Esophagus muscularis mucosa (tissue), 4 donors: ENCODE data around the gene YDJC. TPM values are rescaled to one million over a fixed set of nuclear protein-coding genes. Genes with fewer than 3 reads are reported as not detected.
"Not testable (repeated sequence)": the region's sequence is repeated elsewhere in the genome, so short reads cannot be mapped to it uniquely, and the experiment has no call there.

Experiments used
- DNase-seq: peaks from one replicate; pipeline ENCODE4 v3.0.0-alpha.2; 2017; ENCODE audit errors: extremely low spot score
- H3K27ac ChIP-seq, 4 donors: fragments of 200-600 bp; sonication (generic); replicated peaks in 1 of 4; 1 replicate in 3 of 4; 2 replicates in 1 of 4; pipeline ENCODE4 v1.5.1; 2016 to 2019; ENCODE audit warnings: mild to moderate bottlenecking in 1 of 4
- H3K27me3 ChIP-seq, 4 donors: fragments of 200-600 bp; sonication (generic); one replicate each; pipeline versions ENCODE4 v1.5.1 to v1.6.0; 2016 to 2019
- H3K36me3 ChIP-seq, 4 donors: fragments of 200-600 bp; sonication (generic); one replicate each; pipeline ENCODE4 v1.5.1; 2016 to 2019
- H3K4me1 ChIP-seq, 4 donors: fragments of 200-600 bp; sonication (generic); one replicate each; pipeline ENCODE4 v1.5.1; 2016 to 2019
- H3K4me3 ChIP-seq, 4 donors: fragments of 200-600 bp; sonication (generic); 1 replicate in 2 of 4; 2 replicates in 2 of 4; pipeline ENCODE4 v1.5.1; 2016 to 2019; ENCODE audit warnings: mild to moderate bottlenecking in 4 of 4, moderate library complexity in 1 of 4
- H3K9me3 ChIP-seq, 4 donors: fragments of 200-600 bp; sonication (generic); 1 replicate in 3 of 4; 2 replicates in 1 of 4; pipeline ENCODE4 v1.5.1; 2016 to 2019
- CTCF ChIP-seq, 3 experiments: fragments of 200-600 bp in 2 of 3; fragments of 450-650 bp in 1 of 3; sonication (generic) in 2 of 3; IDR thresholded peaks; one replicate each; pipeline ENCODE4 v1.5.1; 2017 to 2019; ENCODE audit warnings: antibody characterized with exemption in 3 of 3, mild to moderate bottlenecking in 2 of 3, moderate library complexity in 1 of 3
- EP300 ChIP-seq: sonication (generic); formaldehyde crosslinking; IDR thresholded peaks from one replicate; pipeline ENCODE4 v1.6.1; 2017; ENCODE audit warnings: antibody characterized with exemption
- POLR2A ChIP-seq: fragments of 450-650 bp; IDR thresholded peaks from one replicate; pipeline ENCODE4 v1.6.1; 2017; ENCODE audit warnings: antibody characterized with exemption, moderate library complexity, mild to moderate bottlenecking, low read depth
- POLR2AphosphoS5 ChIP-seq, 2 donors: sonication (generic); formaldehyde crosslinking; IDR thresholded peaks; one replicate each; pipeline ENCODE4 v1.6.1; 2017; ENCODE audit warnings: antibody characterized with exemption in 2 of 2
- WGBS: methylation state at CpG from one replicate; pipeline ENCODE4 v1.1.5; 2018; 5-methylcytosine and 5-hydroxymethylcytosine counted together
- intact Hi-C: fragments of 100-400 bp; cut with DNase I; formaldehyde crosslinking; loops from one replicate; pipeline ENCODE4 v1.15.1; 2023
- total RNA-seq, 4 donors: library from RNA; depleted of rRNA; stranded (reverse); fragments of >200 nt; gene quantifications; one replicate each; pipeline versions ENCODE4 v1.1.0 to v1.2.1, GENCODE V29; 2016

Gene YDJC
- total RNA-seq, 4 donors from 2014 or later: 13.7 to 33.7 (median 26.2) TPM

GRCh38 chr22:21652010-21652546, 22.3 kb upstream of the YDJC start:
- intact Hi-C loops: no loop called here
- DNase-seq: peak; percentile 96
- no peak for TF ChIP-seq POLR2A
- no peak for TF ChIP-seq EP300
- peak in 1 of 2 donors; percentile 66 for TF ChIP-seq POLR2AphosphoS5 (IDR thresholded peaks at IDR 0.05)
- no peak for TF ChIP-seq CTCF (IDR thresholded peaks at IDR 0.05)
- H3K9me3 ChIP-seq: no peaks in the 10 kb centered on the region
- peak overlapping the region; percentile 64 to 71 (median 68) for H3K4me3 ChIP-seq
- H3K36me3 ChIP-seq: peaks cover 0 to 18% (median 2%) of the 10 kb centered on the region in 4 donors
- H3K4me1 ChIP-seq: peaks cover 16 to 25% (median 19%) of the 10 kb centered on the region in 4 donors
- peak overlapping the region in 3 of 4 donors; percentile 35 to 54 (median 49) for H3K27ac ChIP-seq
- WGBS: 0% methylated on average over 3 of the region's 44 CpGs
- H3K27me3 ChIP-seq: peaks cover 0 to 25% (median 2%) of the 10 kb centered on the region in 4 donors

- peaks cover 0 to 21% (median 2%) of the 10 kb centered on the region in 4 donors for H3K36me3 ChIP-seq
- peak overlapping the region; percentile 64 to 71 (median 68) for H3K4me3 ChIP-seq
- under 1% methylated on average over 29 of the region's 29 CpGs for WGBS
- no peak overlapping the region for H3K27ac ChIP-seq
- TF ChIP-seq POLR2A (no peak), POLR2AphosphoS5 (IDR thresholded peaks at IDR 0.05) (no peak), CTCF (IDR thresholded peaks at IDR 0.05) (no peak), EP300 (no peak)
- H3K27me3 ChIP-seq: peaks cover 0 to 20% (median 0%) of the 10 kb centered on the region in 4 donors
- DNase-seq: no peak
- intact Hi-C loops: no loop called here
- H3K4me1 ChIP-seq: peaks cover 20 to 26% (median 23%) of the 10 kb centered on the region in 4 donors
- H3K9me3 ChIP-seq: no peaks in the 10 kb centered on the region
Observed at GRCh38 chr22:21651521-21652009, 21.7 kb upstream of the YDJC start.

- DNase-seq: no peak
- peaks cover 22 to 30% (median 25%) of the 10 kb centered on the region in 4 donors for H3K4me1 ChIP-seq
- no peak for TF ChIP-seq EP300
- H3K36me3 ChIP-seq: peaks cover 0 to 21% (median 2%) of the 10 kb centered on the region in 4 donors
- intact Hi-C loops: no loop called here
- no peaks in the 10 kb centered on the region for H3K9me3 ChIP-seq
- H3K27ac ChIP-seq: no peak overlapping the region
- WGBS: 22% methylated on average over 6 of the region's 6 CpGs
- peak overlapping the region; percentile 64 to 71 (median 68) for H3K4me3 ChIP-seq
- peaks cover 0 to 14% (median 0%) of the 10 kb centered on the region in 4 donors for H3K27me3 ChIP-seq
Observed at GRCh38 chr22:21650823-21651520, 21.1 kb upstream of the YDJC start.

DNA sequence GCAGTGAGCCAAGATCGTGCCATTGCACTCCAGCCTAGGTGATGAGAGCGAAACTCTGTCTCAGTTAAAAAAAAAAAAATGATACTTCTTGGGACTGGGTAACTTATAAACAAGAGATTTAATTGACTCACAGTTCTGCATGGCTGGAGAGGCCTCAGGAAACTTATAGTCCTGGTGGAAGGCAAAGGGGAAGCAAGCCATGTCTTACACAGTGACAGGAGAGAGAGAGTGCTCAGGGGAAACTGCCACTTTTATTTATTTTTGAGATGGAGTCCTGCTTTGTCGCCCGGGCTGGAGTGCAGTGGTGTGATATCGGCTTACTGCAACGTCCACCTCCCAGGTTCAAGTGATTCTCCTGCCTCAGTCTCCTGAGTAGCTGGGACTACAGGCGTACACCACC, 20.5 kb upstream of the YDJC start:
- H3K27me3 ChIP-seq: peaks cover 0 to 9% (median 0%) of the 10 kb centered on the region in 4 donors
- intact Hi-C loops: no loop called here
- peaks cover 0 to 26% (median 5%) of the 10 kb centered on the region in 4 donors for H3K36me3 ChIP-seq
- no peak overlapping the region for H3K27ac ChIP-seq
- 94% methylated on average over 7 of the region's 7 CpGs for WGBS
- TF ChIP-seq POLR2A (no peak), POLR2AphosphoS5 (IDR thresholded peaks at IDR 0.05) (no peak)
- DNase-seq: no peak
- H3K4me1 ChIP-seq: peaks cover 22 to 30% (median 25%) of the 10 kb centered on the region in 4 donors
- no peaks in the 10 kb centered on the region for H3K9me3 ChIP-seq
- H3K4me3 ChIP-seq: no peak overlapping the region

DNA sequence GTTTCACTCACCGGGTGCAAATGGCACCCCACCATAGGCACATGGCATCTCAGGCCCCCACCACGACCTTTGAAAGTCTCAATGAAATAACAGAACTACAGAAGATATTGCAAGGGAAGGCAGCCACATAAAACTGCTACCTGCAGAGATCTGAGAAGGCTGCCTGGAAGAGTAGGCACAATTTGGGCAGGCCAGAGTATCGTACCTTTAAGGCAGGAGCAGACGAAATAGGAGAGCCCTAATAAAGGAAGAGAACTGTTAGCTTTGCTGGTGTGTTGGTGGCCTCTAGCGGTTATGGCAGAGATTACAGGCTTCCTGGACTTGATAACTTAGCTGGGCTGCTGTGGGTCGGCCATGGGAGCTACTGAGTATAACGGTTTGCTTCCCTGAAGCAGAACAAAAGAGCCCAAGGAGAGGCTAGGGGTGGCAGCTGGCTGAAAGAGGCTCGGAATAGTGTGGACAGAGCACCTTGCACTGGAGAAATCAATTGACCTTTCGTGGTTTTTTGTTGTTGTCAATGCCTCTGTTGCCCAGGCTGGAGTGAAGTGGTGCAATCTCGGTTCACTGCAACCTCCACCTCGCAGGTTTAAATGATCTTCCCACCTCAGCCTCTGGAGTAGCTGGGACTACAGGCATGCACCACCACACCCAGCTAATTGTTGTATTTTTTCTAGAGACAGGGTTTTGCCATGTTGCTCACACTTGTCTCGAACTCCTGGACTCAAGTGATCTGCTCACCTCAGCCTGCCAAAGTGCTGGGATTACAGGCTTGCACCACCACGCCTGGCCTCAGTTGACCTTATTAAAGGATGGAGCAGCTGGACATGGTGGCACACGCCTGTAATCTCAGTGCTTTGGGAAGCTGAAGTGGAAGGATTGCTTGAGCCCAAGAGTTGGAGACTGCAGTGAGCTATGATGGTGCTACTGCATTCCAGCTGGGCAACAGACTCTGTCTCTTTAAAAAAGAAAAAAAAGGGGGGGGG, 17.1 kb upstream of the YDJC start:
- WGBS: 46% methylated on average over 14 of the region's 14 CpGs
- Histone ChIP-seq H3K4me3 (no peak overlapping the region), H3K4me1 (peaks cover 26 to 36% (median 30%) of the 10 kb centered on the region in 4 donors), H3K36me3 (peaks cover 0 to 42% (median 13%) of the 10 kb centered on the region in 4 donors), H3K9me3 (no peaks in the 10 kb centered on the region), H3K27ac (no peak overlapping the region), H3K27me3 (no peaks in the 10 kb centered on the region)
- intact Hi-C loops: no loop called here
- TF ChIP-seq POLR2A (no peak), CTCF (IDR thresholded peaks at IDR 0.05) (peak; percentile 81 to 92 (median 85)), POLR2AphosphoS5 (IDR thresholded peaks at IDR 0.05) (peak in 1 of 2 donors; percentile 9), EP300 (no peak)
- DNase-seq: no peak

- H3K4me1 ChIP-seq: peaks cover 20 to 36% (median 31%) of the 10 kb centered on the region in 4 donors
- DNase-seq, H3K9me3 ChIP-seq, H3K4me3 ChIP-seq, H3K27me3 ChIP-seq, intact Hi-C loops, H3K27ac ChIP-seq: not testable (repeated sequence)
- H3K36me3 ChIP-seq: peaks cover 0 to 42% (median 13%) of the 10 kb centered on the region in 4 donors
- WGBS: 91% methylated on average over 6 of the region's 6 CpGs
Observed at GRCh38 chr22:21645513-21645912, 15.7 kb upstream of the YDJC start.
